Frontal cortex (tissue), 4 donors: ENCODE measurements around the gene CMTM2. TPM values are rescaled to one million over a fixed set of nuclear protein-coding genes. Genes with fewer than 3 reads are reported as not detected.
"Not testable (repeated sequence)": the region's sequence is repeated elsewhere in the genome, so short reads cannot be mapped to it uniquely, and the experiment has no call there.

Source experiments
- DNase-seq, 2 donors: peaks; one replicate each; pipeline ENCODE4 v3.0.0; 2012; ENCODE audit warnings: low spot score in 2 of 2
- FAIRE-seq: peaks from 2 replicates; lab custom pipeline; 2012; peaks lifted over from hg19 to GRCh38; lab: Jason Lieb, UNC
- total RNA-seq: library from RNA; depleted of rRNA; stranded (reverse); fragments of >200 nt; gene quantifications from one replicate; pipeline ENCODE4 v1.2.3, GENCODE V29; 2014
- donor health status: control.
- donor health status: control.
- donor health status: control.

CMTM2 gene
- total RNA-seq, 1 donor from 2014 or later, result not detected

DNA sequence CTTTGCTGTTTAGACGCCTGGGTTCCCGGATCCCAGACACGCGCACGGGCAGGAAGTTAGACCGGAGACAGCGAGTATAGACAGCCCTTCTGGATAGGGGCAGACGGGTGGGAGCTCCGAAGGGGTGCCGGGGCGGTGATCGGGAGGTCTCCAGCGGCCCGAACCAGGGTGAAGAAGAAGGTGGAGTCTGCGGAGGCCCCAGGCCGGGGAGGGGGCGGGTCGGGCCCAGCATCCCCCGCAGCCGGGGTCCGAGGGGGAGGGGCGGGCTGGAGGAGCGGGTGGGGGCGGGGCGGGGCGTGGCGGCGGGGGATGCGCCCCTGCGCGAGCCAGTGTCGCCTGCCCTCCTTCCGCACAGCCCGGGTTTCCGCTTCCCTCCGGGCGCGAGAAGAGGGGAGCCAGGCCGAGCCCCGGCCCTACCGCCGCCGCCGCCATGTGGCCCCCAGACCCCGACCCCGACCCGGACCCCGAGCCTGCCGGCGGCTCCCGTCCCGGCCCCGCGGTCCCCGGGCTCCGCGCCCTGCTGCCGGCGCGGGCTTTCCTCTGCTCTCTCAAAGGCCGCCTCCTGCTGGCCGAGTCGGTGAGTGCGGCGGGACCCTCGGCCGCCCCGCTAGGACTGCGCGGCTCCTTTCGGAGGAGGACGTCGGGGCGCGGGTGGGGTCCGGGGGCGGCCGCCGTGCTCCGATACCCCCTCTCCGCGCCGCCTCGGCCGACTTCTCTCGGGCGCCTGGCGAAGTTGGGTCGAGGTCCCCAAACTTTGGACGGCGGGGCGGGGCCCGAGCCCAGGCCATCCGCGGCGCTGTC, 25.3 kb downstream of the CMTM2 start, which contains the start of gene CMTM3:
CMTM3 (plus strand) TSS at position 329 of the 801 bp plus-strand sequence; CDS start at position 431, 102 bp downstream.
- DNase-seq, result peak; percentile 70 to 73
- FAIRE-seq, result no peak

DNA sequence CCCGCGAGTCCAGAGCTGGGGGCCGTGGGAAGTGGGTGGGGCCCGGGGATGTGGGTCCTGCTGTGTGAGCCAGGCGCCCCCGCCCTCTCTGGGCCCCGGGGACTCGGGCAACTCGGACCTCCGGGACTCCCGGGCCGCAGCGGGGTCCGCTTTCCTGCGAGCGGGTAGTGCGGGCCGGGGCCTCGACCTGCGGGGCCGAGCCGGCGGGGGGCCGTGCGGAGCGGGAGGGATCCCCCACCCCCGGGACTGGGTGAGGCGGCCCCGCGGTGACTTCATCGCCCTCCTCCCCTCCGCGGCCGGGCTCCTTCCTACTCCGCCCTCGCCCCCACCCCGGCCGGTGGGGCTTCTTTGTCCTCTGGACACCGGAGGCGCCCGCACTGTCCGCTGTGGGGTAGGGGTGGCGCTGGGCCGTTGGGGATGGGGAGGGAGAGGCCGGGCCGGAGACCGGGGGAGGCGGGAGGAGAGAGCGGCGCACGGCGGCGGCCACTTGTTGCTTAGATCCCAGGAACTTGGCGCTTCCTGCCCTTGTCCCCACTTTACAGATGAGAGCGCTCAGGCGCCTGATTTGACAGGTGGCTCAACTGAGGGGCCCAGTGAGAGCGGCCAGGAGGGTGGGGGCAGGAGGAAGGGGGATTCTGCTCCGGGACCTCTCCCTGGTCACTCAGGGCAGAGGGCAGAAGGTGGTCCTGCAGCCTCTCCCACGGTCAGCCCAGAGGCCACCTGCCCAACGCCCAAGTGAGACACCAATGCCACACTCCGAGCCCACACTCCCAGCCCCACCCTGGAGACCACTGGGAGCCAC, 26.1 kb downstream of the CMTM2 start:
- FAIRE-seq, result no peak
- peak; percentile 51 to 73 for DNase-seq

DNA sequence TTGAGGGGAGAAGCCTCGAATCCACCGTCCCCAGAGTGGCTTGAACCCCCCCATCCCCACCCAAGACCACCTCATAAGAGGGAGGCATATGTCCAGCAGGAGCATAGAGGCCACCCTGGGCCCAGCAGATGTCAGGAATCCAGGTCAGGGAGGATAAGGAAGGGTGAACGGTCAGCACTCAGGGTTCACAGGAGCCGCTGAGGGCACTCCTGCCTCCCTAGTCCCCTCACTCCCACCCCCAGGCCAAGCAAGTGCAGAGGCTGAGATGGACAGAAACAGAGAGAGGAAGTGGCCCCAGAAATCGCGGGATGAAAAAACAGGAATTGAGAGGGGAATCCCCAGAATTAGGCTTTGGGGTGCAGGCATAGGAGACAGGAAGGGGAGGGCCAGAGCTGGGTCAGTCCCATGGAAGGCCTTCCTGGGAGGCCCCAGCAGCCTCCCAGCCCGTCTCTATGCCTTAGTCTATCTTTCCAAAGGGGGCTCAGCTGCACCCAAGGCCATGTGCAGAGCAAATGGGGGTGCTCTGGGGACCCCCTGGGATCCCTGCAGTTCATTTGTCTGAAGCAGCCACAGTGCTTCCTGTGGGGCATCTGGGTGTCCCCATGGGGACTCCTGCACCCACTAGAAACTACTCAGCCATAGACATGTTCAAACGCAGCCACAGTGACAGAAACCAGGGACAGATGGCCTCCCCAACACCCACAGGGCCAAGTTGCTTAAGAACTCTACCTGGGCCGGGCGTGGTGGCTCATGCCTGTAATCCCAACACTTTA, 26.9 kb downstream of the CMTM2 start:
- FAIRE-seq, result no peak

DNA sequence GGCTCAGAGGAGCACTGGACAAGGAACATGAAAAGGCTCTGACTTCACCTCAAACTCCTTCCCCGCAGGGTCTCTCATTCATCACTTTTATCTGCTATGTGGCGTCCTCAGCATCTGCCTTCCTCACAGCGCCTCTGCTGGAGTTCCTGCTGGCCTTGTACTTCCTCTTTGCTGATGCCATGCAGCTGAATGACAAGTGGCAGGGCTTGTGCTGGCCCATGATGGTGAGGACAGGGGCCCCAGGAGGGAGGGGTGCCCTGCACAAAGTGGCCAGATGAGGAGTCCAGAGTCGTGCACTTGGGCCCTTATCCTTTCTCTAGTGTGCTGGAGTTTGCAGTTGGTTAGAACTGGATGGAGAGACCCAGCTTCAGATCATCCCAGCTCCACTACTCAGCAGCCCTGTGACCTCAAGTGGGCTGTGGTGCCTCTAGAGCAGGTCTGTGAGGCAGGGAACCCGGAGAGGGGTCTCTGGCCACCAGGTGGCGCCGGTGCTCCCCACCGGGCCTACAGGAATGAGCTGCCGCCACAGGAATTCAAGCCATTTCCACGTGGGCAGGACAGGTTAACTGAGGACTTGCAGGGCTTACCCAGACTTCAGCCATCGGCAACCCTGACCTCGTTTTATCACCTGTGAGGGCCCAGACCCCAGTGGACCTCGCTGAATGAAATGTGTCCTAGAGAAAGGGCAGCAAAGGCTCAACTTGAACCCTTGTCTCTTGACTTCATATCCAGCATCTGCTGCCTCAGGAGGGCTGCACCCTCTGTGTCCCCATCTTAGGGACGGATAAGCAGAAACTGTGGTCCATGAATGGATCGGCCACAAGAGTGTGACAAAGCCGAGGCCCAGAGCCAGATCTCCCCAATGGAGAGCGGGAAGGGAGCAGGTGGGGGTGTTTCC, 29.2 kb downstream of the CMTM2 start:
- FAIRE-seq, result no peak

More for the DNA sequence above, 26.9 kb downstream of the CMTM2 start:
- no peak for DNase-seq

DNA sequence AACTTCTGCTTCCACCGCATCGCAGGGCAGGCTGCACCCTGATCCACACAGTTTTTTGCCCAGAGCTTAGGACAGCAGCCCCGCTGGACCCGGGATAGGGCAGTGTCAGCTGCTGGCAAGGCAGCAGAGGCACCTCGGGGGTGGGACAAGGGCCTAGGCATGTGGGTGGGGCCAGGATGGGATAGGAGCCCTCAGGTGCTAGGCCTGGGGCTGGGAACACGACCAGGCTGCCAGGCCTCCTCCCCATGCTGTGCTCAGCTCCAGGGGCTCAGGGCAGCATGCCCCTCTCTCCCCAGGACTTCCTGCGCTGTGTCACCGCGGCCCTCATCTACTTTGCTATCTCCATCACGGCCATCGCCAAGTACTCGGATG, 29.9 kb downstream of the CMTM2 start:
- no peak for DNase-seq
- no peak for FAIRE-seq

More for the DNA sequence above, 29.2 kb downstream of the CMTM2 start:
- peak; percentile 69 to 84 for DNase-seq

DNA sequence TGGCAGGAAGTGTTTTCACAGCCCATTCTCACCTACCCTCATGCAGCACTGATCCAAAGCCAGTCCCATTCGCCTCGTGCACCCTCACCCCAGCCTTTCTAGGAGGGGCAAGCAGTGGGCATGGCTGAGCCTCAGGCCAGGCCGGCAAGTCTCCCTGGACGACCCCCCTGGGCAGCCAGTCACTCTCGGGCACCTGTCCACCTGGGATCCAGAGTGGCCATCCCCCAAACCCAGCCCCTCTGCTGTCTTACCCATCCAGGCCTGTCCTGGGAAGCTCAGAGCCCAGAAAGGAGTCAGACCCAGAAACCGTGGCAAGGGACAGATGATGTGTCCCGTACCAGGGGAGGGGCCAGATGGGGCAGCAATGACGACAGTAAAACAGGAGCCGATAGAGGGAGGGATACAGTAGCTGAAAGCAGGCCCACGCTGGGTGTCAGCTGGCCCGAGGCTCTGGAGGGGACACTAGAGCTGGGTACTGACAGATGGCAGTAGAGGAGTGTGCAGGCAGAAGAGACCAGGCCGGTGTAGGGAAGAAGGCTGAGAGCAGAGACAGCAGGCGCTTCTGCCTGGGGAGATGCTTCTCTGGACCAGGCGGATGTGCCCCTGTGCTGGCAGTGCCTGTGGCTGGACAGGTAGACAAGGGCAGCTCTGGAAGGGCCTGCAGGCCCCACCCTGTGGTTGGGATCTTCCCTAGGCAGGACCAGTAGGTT, 31.0 kb downstream of the CMTM2 start:
- no peak for FAIRE-seq
- DNase-seq, result no peak

DNA sequence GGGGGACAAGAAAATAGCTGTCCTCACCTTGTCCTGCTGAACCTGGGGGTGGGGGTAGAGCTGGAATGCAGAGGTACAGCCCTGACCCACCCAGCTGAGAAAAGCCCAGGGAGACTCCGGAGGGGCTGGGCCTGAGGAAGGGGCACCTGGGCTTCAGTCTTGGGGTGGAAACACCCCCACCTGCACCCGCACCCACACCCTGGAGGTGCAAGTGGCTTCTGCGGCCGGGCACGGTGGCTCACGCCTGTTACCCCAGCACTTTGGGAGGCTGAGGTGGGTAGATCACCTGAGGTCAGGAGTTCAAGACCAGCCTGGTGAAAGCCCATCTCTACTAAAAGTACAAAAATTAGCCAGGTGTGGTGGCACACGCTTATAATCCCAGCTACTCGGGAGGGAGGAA, 32.6 kb downstream of the CMTM2 start:
- DNase-seq, FAIRE-seq: not testable (repeated sequence)

DNA sequence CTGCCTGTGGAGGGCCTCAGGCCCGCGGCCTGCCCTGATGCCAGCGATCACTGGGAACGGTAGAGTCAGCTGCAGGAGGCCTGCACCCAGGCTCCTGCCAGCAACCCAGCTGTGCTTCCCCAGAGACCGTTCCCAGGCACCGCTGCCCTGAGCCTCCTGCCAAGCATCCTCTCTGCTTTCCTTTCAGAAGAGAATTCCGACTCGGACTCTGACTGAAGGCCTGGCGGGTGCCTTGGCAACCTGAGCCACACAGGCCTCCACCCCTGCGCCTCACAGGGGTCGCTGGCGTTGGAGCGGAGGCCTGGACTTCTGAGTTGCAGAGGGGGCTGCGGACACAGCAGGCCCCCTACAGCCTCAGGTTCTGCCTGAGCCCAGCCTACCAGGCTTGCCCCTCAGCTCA, 33.2 kb downstream of the CMTM2 start:
- DNase-seq, result no peak

DNA sequence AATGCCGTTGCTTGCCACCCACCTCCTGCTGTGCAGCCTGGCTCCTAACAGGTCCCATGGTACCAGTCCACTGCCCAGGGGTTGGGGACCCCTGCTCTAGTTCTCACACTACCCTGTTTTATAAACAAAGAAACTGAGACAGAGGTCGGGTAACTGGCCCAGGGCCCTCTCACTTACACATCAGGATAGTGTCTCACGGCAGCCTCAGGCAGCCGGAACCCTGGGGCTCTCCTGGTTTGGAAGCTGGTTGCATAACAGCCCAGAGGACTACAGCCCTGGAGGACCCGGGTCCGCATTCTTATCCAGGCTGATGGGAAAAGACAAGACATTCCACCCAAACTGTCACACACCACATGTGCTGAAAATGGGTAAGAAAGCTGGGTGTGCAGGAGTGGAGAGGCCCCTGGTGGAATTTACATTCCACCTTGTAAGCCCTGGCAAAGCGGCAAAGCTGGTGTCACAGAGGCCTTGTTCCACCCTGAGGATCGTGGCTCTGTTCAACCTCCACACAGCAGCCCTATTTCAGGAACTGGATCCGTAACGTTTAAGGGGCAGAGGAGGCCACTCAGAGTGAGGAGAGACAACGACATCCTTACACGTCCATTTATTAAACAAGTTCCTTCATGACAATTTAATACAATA, 35.0 kb downstream of the CMTM2 start:
- FAIRE-seq (no peak), DNase-seq (no peak)

More for the DNA sequence above, 33.2 kb downstream of the CMTM2 start:
- FAIRE-seq, result no peak

DNA sequence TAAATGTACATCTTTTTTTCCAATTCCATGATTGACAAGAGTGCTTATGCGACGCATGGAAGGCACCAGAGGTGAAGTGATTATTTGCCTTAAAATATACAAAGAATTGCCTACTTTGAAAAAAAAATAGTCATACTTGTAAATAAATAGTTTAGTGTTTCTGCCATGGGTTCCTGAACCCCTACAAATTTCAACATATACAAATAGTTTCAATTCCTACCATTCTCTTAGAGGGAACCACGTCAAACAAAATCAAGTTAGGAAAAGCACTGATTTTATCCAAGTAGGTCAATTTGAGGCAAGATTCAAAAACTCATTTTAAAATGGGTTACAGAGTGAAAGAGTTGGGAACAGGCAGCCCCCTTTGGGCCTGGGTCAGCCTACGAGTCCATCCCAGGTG, 36.9 kb downstream of the CMTM2 start:
- DNase-seq (no peak), FAIRE-seq (no peak)

DNA sequence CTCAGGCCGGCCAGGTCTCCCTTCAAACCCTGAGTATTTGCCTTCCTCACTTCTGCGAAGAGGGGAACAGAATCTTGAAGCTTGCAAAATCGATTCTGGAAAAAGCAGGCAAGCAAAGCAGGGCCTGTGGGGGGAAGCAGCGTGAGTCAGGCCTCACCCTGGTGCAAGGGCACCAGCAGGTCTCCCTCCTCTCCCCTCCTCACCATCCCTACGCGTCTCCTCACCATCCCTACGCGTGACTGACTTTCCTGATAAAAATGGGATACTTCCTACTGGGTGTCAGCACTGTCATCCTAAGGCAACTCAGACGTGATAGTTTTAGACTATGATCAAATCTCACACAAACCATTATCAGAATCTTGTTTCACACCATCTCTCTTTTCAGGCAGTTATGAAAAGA, 37.3 kb downstream of the CMTM2 start:
- DNase-seq (no peak), FAIRE-seq (no peak)

DNA sequence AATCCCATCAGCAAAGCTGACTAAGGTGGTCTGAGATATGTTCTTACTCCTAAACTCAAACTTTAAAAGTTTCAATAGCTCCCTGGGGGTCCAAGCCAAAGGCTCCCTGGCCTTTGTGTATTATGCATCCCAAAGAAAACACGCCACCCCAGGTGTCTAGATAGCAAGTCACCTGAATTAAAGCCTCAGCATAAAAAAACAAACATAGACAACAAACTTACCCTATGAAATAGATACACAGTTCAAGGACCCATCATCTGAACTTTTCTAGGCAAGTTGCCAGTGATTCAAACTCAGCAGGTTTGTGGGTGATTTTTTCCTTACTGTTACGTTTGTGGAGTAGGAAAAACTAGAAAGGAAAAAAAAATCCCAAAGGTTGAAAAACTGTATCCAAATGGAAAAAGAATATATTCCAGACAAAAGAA, 37.8 kb downstream of the CMTM2 start:
- FAIRE-seq (no peak), DNase-seq (no peak)

DNA sequence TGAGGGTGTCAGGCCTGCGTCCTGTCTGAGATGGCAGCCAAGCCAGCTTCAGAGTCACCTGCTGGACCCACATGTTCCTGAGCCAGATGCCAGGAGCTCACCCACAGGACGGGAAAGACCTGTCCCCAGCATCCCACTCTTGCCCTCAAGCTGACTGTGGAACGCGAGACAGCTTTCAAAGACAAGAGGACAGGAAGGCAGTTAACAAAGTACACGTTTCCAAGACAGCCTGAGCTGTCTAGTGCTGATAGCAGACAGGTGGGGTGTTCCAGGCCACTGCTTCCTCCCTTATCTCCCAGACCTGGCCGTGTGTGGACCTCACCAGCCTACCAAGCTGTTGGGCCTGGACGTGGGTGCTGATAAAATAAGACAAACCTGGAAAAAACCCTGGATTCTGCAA, 38.5 kb downstream of the CMTM2 start:
- DNase-seq (no peak), FAIRE-seq (no peak)

DNA sequence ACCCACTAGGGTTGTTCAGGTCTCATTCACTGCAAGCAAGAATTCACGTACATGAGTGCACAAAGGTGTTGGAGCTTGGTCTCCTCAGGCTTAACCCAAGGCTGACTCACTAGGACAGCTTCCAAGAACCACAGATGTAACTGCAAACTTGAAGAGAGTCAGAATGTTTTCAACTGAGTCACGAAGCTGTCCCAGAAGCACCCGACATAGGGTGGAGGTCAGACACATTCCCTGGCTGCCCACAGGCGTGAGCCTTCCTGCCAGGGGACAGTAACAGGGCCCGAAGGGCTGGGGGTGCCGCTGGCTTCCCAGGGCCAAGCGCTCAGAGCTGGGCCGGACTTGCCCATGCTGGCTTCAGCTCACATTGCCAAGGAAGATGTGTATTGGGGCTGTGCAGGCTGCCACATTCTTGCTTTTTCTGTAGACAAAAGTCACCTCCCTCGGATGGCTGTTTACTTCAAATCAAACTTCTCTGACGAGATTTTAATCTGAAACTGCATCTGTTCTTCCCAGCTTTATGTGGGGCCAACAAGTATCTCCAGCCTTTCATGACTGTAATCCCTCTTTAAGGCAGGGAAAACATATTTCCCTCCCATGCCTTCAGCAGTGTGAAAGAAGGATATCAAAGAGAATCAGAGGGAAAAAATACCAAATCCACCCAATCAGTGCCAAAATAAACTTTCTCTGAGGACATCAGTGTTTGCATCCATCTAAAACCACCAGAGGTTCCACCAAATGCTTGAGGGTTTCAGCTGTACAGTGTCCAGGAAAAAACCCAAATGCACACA, 39.5 kb downstream of the CMTM2 start:
- DNase-seq (no peak), FAIRE-seq (no peak)

DNA sequence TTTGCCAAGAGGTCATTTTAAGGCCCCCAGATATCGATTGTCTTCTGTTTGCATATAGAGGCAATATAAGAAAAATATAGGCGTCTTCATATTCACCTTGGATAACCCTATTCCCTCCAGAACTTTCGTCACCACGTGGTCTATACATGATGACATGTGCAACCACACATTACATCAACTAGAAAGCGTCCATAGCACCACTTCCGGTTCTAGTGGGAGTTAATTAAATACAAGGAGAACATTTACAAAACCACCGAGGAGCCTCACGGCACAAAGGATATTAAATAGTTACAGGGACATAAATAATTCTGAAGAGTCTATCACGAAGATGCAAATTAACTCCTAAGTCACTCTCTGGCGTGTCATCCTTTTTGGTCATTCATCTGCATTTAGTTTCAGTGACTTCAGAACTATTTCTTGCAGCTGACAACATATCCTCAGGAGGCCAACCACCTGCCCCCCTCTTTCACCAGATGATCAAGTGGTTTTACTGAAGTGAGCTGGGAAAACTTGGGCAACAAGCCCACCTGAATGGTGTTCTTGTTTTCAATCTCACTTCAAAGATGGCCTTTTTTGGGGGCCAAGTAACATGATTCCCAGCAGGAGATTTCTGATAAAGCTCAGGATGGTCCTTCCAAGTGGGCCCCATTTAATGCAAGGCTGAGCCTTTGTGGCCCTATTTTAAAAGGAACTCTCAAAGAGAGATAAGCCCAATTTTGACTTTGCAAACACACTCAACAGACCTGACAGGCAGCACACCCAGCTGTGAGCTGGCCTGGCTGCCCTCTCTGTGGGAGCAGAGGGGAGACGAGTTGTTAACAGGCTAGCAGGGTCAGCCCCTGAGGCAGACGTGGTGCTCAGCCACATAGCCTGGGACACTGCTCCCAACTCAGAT, 40.5 kb downstream of the CMTM2 start:
- DNase-seq (no peak), FAIRE-seq (no peak)

DNA sequence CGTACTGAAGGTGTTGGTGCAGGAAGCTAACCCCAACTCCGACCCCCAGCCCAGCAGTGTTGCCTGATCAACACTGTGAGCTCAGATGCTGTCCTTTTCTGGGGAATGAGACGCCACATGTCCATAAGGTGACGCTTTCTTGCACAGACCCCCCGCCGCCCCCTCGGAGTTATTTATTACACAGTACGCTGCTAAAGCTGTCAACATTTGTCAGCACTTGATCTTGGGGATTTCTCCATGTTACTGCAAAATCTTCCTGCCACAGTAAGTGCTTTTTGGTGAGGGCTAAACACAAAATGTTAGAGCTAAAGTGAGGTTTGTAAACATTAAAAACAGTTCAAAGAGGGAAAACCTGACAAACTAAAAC, 41.1 kb downstream of the CMTM2 start:
- no peak for FAIRE-seq
- no peak for DNase-seq
